ENCODE measurements around the gene NTM.
"Not testable (repeated sequence)": the region's sequence is repeated elsewhere in the genome, so short reads cannot be mapped to it uniquely, and the experiment has no call there.

NTM gene

DNA sequence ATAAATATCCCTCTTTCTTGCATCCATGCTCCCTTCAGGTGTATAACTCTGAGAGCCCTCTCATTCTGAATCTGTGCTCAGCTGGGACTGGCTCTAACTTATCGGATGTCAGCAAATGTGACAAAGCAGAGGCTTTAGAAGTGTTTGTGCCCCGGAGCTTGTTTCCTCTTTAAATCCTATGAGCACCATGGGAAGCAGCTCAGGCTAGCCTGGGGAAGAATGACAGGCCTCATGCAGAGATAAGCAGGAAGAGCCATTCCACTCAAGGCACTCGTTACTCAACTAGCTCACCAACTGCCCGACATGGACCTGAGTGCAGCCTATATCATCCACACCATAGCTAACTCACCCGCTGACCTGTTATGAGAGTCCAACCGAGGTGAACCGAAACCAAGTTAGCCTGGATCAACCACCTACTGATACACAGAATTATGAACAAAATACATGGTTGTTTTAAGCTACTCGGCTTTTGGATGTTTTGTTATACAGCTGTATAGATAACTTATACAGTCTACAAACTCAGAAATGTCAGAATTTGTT, 990.7 kb downstream of the NTM start:
- no peak for DNase-seq

GRCh38 chr11:132365650-132366049, 995.2 kb downstream of the NTM start:
- DNase-seq: no peak

DNA sequence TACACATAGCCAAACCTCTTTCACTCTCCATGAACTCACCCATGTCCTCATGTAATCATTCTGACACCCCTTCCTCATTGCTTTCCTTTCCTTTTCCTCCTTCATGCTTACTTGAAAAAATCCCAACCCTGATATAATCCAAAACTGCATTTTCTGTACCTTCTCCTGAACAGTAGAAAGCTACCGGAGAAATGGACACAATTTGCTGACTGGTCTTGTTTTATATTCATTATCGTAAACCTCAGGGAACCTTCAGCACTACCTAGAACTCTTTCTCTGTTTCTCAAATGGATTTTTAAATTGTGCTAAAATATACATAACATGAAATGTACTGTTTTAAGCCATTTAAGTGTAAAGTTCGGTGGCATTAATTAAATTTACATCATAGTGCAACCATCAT, 996.9 kb downstream of the NTM start:
- DNase-seq: no peak

DNA sequence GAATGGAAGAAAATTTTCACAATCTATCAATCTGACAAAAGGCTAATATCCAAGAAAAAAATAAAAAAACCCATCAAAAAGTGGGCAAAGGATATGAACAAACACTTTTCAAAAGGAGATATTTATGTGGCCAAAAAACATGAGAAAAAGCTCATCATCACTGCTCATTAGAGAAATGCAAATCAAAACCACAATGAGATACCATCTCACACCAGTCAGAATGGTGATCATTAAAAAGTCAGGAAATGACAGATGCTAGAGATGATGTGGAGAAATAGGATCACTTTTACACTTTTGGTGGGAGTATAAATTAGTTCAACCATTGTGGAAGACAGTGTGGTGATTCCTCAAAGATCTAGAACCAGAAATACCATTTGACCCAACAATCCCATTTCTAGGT, 999.7 kb downstream of the NTM start:
- not testable (repeated sequence) for DNase-seq

DNA sequence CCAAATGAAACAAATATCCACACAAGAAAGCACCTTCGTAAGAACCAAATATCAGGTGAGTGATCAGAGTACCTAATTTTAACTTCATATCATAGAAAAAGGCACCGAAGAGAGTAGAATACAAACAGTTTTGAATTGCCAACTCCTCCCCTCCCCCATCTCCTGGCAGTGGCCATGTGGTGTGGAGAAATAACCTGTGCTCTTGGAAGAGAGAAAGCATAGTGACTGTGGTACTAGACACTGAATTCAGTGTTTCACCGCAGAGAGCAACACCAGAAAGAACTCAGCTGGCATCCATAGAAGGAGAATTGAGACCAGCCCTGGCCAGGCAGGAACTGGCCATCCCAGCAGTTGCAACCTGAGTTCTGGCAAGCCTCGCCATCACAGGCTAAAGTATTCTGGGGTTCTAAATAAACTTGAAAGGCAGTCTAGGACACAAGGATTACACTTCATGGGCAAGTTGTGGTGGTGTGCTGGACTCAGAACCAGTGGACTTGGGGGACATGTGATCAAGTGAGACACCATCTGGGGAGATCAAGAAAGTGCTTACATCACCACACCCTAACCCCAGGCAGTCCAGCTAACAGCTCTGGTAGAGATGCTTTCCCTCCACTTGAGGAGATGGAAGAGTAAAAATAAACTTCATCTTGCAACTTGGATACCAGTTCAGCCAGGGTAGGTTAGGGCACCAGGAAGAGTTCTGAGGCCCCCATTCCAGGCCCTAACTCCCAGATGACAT, 1003.2 kb downstream of the NTM start:
- no peak for DNase-seq

GRCh38 chr11:132379540-132379939, 1009.1 kb downstream of the NTM start:
- no peak for DNase-seq

Data from NCI-H2171 (cell line).